Adrenal gland (tissue), 12 donors: ENCODE results near the gene ATXN1L. TPM values are rescaled to one million over a fixed set of nuclear protein-coding genes. Genes with fewer than 3 reads are reported as not detected.
A peak's percentile ranks its signal among the peaks of the same experiment; 100 is the strongest.

Experiments
- DNase-seq, 7 donors: peaks; one replicate each; pipeline ENCODE4 v3.0.0-alpha.2; 2019 to 2020
- H3K27ac ChIP-seq, 5 donors: fragments of 200-600 bp; sonication (generic) in 4 of 5; 1 replicate in 3 of 5; 2 replicates in 2 of 5; pipeline versions ENCODE4 v1.5.1 to v1.8.0; 2016 to 2020; ENCODE audit warnings: mild to moderate bottlenecking in 1 of 5
- H3K27me3 ChIP-seq: fragments of 200-600 bp; 2 replicates; pipeline ENCODE4 v1.8.0; 2021
- H3K36me3 ChIP-seq, 2 donors: fragments of 200-600 bp; replicated peaks in 1 of 2; 1 replicate in 1 of 2; 2 replicates in 1 of 2; pipeline versions ENCODE4 v1.5.1 to v1.8.0; 2018 to 2022
- H3K4me1 ChIP-seq, 2 donors: fragments of 200-600 bp; replicated peaks in 1 of 2; 1 replicate in 1 of 2; 2 replicates in 1 of 2; pipeline versions ENCODE4 v1.5.1 to v1.8.0; 2018 to 2021
- H3K4me3 ChIP-seq, 4 donors: fragments of 200-600 bp; sonication (generic) in 3 of 4; one replicate each; pipeline ENCODE4 v1.5.1; 2016 to 2018
- H3K9me3 ChIP-seq, 3 donors: fragments of 200-600 bp; sonication (generic) in 1 of 3; replicated peaks in 1 of 3; 1 replicate in 2 of 3; 2 replicates in 1 of 3; pipeline versions ENCODE4 v1.5.1 to v1.8.0; 2016 to 2021
- CTCF ChIP-seq, 6 experiments: fragments of 450-650 bp in 4 of 6; fragments of 200-600 bp in 2 of 6; sonication (generic) in 1 of 6; IDR thresholded peaks; 1 replicate in 5 of 6; 2 replicates in 1 of 6; pipeline versions ENCODE4 v1.5.1 to v1.8.0; 2016 to 2021; ENCODE audit warnings: antibody characterized with exemption in 6 of 6, mild to moderate bottlenecking in 2 of 6, moderate library complexity in 1 of 6
- POLR2A ChIP-seq, 2 donors: fragments of 450-650 bp; IDR thresholded peaks; one replicate each; pipeline ENCODE4 v1.6.1; 2017; ENCODE audit warnings: antibody characterized with exemption in 2 of 2, mild to moderate bottlenecking in 2 of 2, moderate library complexity in 1 of 2
- WGBS, 4 donors: extraction: QIAGEN DNeasy Blood & Tissue Kit in 2 of 4; methylation state at CpG; one replicate each; pipeline versions ENCODE4 v1.1.5 to v1.1.7; 2013 to 2017; 5-methylcytosine and 5-hydroxymethylcytosine counted together
- intact Hi-C, 2 donors: fragments of 100-400 bp; cut with DNase I; formaldehyde crosslinking; loops; one replicate each; pipeline versions ENCODE4 v1.14.1 to v1.15.0; 2022 to 2023
- polyA plus RNA-seq, 3 donors: library from polyadenylated mRNA; stranded (reverse); fragments of 200-250 nt in 2 of 3; fragments of 350-450 nt in 1 of 3; fragmentation: Illumina TruSeq in 1 of 3; extraction: RNeasy Lipid Tissue Mini Kit (QIAGEN cat#74804) in 1 of 3; gene quantifications; one replicate each; pipeline ENCODE4 v1.2.3, GENCODE V29; 2013 to 2014
- total RNA-seq, 9 donors: library from RNA; depleted of rRNA in 4 of 9; stranded (reverse); fragments of >200 nt in 4 of 9; fragments of 120-200 nt in 1 of 9; fragmentation: NEBNext Ultra II Directional in 1 of 9; extraction: Animal tissue kit (Norgen Biotek cat#: 25700) in 1 of 9; gene quantifications; one replicate each; pipeline versions ENCODE4 v1.1.0 to v1.2.4, GENCODE V29; 2013 to 2023
- donor health status: healthy with polysubstance abuse.
- donor health status: Bipolar disorder and iron deficiency.
- donor health status: DM: yes; HTN: yes; CAD: no.
- donor health status: DM: no; HTN: no; CAD: no.
- donor health status: DM: no; HTN: no; CAD: no.
- donor health status: DM: yes; HTN: yes; CAD: no.

The ATXN1L gene
- total and polyA plus RNA-seq, 12 donors = 4.9 to 27.1 (median 18.7) TPM

DNA sequence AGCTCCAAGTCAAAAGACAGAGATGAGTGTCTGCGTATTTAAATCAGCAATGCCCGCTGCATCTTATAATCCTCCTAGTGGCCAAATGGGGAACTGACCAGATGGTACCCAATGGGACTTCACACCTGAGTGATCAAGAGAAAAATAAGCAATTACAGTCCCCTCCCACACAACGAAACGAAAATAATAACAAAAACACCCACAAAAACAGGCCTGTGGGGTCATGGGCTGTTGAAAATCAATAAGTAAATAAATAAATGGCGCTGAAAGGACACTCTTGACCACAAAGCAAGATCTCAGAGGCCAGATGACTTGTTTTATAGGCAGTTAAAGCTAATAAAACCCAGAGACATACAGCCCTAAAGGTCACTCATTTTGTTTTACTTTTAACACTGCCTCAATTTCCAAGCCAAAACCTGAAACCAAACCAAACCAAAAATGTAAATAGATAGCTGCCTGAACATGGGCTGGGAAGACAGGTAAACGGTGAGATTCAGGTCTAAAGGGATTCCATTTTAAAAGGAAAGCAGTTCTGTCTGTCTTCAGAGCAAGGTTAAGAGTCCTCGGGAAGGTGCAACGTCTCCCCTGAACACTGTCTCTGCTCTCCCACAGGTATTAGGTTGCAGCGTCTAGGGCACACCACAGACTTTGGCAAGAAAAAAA is 36.9 kb downstream of the ATXN1L start:
- Histone ChIP-seq H3K36me3 (peaks cover 0 to 18% of the 10 kb centered on the region in 2 donors), H3K4me3 (peak overlapping the region in 2 of 4 donors; percentile 75 to 77), H3K27ac (peak overlapping the region in 3 of 5 donors; percentile 78 to 91 (median 86)), H3K4me1 (peaks cover 3 to 14% of the 10 kb centered on the region in 2 donors), H3K27me3 (no peaks in the 10 kb centered on the region), H3K9me3 (no peaks in the 10 kb centered on the region)
- DNase-seq = peak; percentile 61 to 89 (median 74)
- intact Hi-C loops = loop anchor here in 1 of 2 donors (10.0 kb wide), 1 partner anchor 82 kb away; no protein-coding TSS in a partner anchor
- TF ChIP-seq CTCF (IDR thresholded peaks at IDR 0.05) = peak; percentile 83 to 94 (median 88)
- no peak for TF ChIP-seq POLR2A (IDR thresholded peaks at IDR 0.05)
- 5 to 8% (median 6%) methylated on average over 9 of the region's 9 CpGs for WGBS, 4 donors

- DNase-seq = peak in 4 of 7 donors; percentile 11 to 56 (median 42)
- Histone ChIP-seq H3K27ac (peak overlapping the region in 4 of 5 donors; percentile 61 to 91 (median 82)), H3K4me1 (peaks cover 3 to 14% of the 10 kb centered on the region in 2 donors), H3K36me3 (peaks cover 0 to 14% of the 10 kb centered on the region in 2 donors), H3K27me3 (no peaks in the 10 kb centered on the region), H3K4me3 (peak overlapping the region; percentile 74 to 77 (median 75)), H3K9me3 (no peaks in the 10 kb centered on the region)
- WGBS, 4 donors = 0 to 1% (median 1%) methylated on average over 11 to 46 of the region's 46 CpGs
- no peak for TF ChIP-seq POLR2A (IDR thresholded peaks at IDR 0.05)
- peak in 1 of 6 experiments; percentile 15 for TF ChIP-seq CTCF (IDR thresholded peaks at IDR 0.05)
- intact Hi-C loops = loop anchor here in 1 of 2 donors (10.0 kb wide), 1 partner anchor 81 kb away; no protein-coding TSS in a partner anchor
These were observed 37.5 kb downstream of the ATXN1L start for GRCh38 chr16:71883168-71883848.

DNA sequence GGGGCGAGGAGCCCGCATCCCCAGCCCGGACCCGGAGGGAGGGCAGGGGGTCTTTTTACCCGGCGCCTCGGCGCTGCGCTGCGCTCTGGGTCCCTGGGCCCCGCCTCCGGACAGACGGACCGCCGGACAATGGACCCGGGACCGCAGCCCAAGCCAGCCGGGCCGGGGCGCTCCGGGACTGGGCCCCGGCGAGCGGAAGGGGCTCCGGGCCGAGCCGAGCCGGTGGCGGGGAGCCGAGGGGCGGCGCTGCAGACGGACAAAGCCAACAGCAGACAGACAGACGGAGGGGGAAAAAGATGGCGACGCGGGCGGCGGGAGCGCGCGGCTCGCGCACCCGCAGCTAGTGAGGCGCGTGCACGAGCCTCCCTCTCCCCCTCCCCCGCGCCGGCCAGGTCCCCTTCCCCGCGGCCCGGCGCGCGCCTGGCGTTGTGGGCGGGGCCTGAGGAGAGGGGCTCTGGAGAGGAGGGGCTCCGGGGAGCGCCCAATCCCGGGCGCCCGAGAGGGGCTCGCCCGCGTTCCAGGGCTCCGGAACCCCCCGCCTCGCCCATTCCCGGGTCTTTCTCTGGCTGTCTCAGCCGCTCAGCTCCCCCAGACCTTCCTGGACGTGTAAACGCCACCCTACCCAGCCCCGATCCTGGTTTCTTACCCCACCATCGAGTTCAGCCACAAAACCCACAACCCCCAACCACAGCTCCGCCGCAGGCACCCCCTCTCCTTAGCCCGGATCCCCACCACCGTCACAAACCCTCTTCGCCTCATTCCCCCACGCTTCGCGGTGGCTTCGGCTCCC is 38.3 kb downstream of the ATXN1L start, which contains the start of gene ZNF821:
TSS of gene ZNF821 (minus strand) at position 334 of the 790 bp plus-strand sequence. CDS start 4,236 bp downstream, outside the sequence.
- peak; percentile 61 to 81 (median 73) for DNase-seq
- Histone ChIP-seq H3K27me3 (no peaks in the 10 kb centered on the region), H3K27ac (peak within 1 kb of the TSS; percentile 52 to 91 (median 78)), H3K9me3 (no peaks in the 10 kb centered on the region), H3K4me1 (peaks cover 3 to 14% of the 10 kb centered on the region in 2 donors), H3K4me3 (peak within 1 kb of the TSS; percentile 74 to 77 (median 75)), H3K36me3 (peaks cover 0 to 7% of the 10 kb centered on the region in 2 donors)
- 0 to 1% (median 0%) methylated on average over 12 to 82 of the region's 85 CpGs for WGBS, 4 donors
- peak in 5 of 6 experiments; percentile 31 to 58 (median 34) for TF ChIP-seq CTCF (IDR thresholded peaks at IDR 0.05)
- TF ChIP-seq POLR2A (IDR thresholded peaks at IDR 0.05) = peak in 1 of 2 donors; percentile 19
- intact Hi-C loops = loop anchor here in 1 of 2 donors (10.0 kb wide), 1 partner anchor 81 kb away; no protein-coding TSS in a partner anchor
